ENCODE results near the gene PSD2.
A peak's percentile ranks its signal among the peaks of the same experiment; 100 is the strongest.

PSD2 gene

DNA sequence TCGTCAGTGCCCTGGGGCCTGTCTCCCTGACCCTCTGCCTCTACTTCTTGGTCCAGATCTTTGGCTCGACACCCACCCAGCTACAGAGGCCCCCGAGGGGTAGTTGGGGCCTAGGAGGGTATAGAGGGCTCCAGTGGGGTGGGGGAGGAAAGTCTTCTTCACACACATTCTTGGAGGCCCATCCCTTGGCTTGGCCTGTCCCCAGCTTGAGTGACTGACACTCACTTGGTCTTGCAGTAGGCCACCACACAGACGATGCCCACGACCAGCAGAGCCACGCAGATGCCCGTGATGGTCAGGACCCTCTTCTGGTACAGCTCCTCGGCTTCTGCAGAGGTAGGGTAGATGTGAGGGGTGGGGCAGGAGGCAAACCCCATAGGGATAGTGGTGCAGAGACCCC is 59.8 kb downstream of the PSD2 start:
- in situ Hi-C loops (cut with HindIII; ENCODE audit: low pct_unique_long_range_greater_than_20kb, low sequenced_read_pairs): no loop called here
- no peak for TF ChIP-seq JUND (IDR thresholded peaks at IDR 0.05; ENCODE audit: low read depth)
- no peak for DNase-seq (ENCODE audit: low read depth in 1 of 2, low spot score in 1 of 2)

DNA sequence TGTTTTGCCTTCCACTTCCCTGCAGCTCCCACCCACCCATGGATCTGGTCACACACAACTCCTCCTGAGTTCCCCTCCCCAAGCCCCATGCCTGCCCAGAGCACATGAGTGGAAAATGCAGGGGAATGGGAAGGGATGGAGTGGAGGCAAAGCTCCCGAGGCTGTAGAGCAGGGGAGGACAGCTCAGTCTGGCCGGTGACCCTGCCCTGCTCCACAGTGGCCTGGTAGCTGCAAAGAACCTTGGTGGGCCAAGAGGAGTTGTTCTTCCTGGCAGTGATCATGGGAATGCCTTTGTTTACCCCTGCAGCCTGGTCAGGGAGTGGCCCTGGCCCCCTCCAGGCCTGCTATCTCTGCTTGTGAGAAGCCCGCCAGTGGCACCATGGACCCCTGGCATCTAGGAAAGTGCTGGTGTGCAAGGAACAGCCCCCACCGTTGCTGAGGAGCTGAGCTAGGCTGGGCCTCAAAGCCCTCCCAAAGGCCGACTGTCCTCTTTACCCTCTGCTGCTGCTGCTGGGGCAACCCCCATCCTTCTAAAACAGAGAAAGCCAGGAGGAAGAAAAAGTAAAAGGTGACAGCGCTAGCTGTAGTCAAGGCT is 60.4 kb downstream of the PSD2 start:
- in situ Hi-C loops (cut with HindIII; ENCODE audit: low pct_unique_long_range_greater_than_20kb, low sequenced_read_pairs): no loop called here
- no peak for TF ChIP-seq JUND (IDR thresholded peaks at IDR 0.05; ENCODE audit: low read depth)
- DNase-seq (ENCODE audit: low read depth in 1 of 2, low spot score in 1 of 2): no peak

DNA sequence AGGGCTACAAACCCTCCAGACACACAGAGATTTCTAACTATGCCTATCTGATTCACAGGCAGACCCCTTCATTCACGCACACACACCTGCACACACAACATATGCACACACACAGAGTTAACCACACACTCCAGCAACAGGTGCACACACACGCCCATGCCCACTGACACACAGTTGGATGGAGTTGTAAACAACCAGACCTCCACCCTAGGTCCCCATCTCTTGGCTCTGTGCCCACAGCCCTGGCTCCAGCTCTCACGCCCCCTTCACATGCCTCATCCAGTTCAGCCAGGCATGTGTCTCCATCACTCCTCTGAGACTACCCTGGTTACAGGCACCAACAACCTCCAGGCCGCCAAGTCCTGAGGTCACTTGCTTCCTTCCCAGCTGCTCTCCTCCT is 61.1 kb downstream of the PSD2 start:
- in situ Hi-C loops (cut with HindIII; ENCODE audit: low pct_unique_long_range_greater_than_20kb, low sequenced_read_pairs): no loop called here
- TF ChIP-seq JUND (IDR thresholded peaks at IDR 0.05; ENCODE audit: low read depth): no peak
- no peak for DNase-seq (ENCODE audit: low read depth in 1 of 2, low spot score in 1 of 2)

DNA sequence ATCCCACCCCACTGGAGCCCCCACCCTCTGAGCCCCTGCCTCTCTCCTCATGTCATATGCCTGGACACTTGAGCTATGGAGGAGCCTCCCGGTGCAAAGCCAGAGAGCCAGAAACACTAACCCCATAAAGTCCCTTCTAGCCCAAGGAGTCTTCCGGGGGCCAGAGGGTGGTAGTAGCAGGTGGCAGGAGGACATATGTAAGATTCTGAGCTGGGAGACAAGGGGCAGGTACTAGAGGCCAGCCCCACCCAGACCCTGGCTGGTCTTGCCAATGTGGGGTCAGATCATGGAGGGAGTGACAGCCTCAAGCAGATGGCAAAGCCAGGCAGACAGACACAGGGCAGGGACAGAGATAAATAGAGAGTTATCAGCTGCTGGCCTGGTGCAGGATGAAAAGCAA is 63.4 kb downstream of the PSD2 start:
- no peak for TF ChIP-seq JUND (IDR thresholded peaks at IDR 0.05; ENCODE audit: low read depth)
- in situ Hi-C loops (cut with HindIII; ENCODE audit: low pct_unique_long_range_greater_than_20kb, low sequenced_read_pairs): no loop called here
- DNase-seq (ENCODE audit: low read depth in 1 of 2, low spot score in 1 of 2): no peak

DNA sequence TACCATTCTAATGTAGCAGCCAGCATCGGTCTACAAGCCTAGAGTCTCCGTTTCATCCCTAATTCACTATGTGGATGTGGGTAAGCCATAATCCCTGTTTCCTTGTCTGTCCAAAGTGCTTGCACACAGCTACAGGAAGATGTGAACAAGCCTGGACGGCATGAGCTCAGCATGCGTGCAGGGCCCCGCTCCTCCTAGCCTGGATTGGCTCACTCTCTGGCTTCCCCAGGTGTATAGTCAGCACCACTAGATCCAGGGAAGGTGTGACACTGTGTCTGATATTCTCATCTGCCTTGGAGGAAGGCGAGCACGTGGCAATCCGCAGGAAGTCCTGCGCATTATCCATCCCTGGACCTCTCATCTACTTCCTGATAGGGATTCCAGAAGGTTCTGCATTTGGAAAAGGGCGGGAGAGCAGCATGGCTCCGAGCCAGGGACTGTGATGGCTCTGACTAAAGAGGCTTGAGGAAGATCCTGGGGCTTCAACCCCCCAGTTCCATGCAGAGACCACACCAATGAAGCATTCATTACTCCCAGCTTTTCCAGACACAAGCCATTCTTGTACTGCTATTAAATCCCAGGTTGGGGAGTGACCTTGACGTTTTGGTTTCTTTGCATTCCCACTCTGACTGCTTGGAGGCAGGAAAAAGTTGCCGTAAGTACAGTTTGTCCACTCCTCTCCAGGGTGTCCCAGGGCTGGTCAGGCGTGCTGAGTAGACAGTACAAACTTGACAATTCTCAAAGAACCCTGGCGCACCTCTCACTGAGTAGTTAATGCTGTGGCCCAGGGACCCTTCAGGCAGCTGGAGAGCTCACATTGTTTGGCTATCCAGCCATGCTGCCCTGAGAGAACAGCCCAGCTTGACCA is 65.6 kb downstream of the PSD2 start:
- no peak for TF ChIP-seq JUND (IDR thresholded peaks at IDR 0.05; ENCODE audit: low read depth)
- in situ Hi-C loops (cut with HindIII; ENCODE audit: low pct_unique_long_range_greater_than_20kb, low sequenced_read_pairs): no loop called here
- DNase-seq (ENCODE audit: low read depth in 1 of 2, low spot score in 1 of 2): no peak

DNA sequence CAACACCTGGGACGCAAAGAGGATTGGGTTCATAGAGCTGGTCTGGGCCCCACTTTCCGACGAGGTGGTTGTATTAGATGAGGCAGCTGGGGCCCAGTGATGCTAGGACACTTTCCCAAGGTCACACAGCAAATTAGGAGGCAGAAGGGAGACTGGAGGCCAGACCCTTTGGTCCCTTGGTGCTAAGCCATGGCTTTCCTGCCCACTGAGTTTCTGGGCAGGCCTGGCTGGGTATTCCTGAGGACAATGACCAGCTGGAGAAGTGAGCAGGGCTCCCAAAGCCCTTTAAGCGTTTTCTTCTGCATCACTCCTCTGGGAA is 66.2 kb downstream of the PSD2 start:
- DNase-seq (ENCODE audit: low read depth in 1 of 2, low spot score in 1 of 2): no peak
- in situ Hi-C loops (cut with HindIII; ENCODE audit: low pct_unique_long_range_greater_than_20kb, low sequenced_read_pairs): no loop called here
- no peak for TF ChIP-seq JUND (IDR thresholded peaks at IDR 0.05; ENCODE audit: low read depth)

DNA sequence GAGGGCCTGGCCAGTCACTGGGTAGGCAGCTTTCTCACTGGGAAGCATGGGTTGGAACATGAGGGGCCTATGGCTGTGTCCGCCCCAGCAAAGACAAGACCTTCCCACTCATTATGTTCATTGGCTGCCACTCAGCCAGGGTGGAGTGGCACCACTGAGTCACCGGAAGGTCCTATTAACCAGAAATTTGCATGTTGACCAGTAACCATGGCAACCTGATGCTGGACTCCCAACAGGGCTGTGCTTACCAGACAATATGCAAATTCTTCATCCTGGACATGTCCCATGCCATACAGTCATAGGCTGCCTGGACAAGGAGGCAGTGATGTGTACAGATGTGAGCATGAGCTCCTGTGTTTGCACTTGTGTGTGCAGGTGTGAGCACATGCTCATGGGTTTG is 66.7 kb downstream of the PSD2 start:
- TF ChIP-seq JUND (IDR thresholded peaks at IDR 0.05; ENCODE audit: low read depth): no peak
- in situ Hi-C loops (cut with HindIII; ENCODE audit: low pct_unique_long_range_greater_than_20kb, low sequenced_read_pairs): no loop called here
- peak in 1 of 2 experiments; percentile 6 for DNase-seq (ENCODE audit: low read depth in 1 of 2, low spot score in 1 of 2)

DNA sequence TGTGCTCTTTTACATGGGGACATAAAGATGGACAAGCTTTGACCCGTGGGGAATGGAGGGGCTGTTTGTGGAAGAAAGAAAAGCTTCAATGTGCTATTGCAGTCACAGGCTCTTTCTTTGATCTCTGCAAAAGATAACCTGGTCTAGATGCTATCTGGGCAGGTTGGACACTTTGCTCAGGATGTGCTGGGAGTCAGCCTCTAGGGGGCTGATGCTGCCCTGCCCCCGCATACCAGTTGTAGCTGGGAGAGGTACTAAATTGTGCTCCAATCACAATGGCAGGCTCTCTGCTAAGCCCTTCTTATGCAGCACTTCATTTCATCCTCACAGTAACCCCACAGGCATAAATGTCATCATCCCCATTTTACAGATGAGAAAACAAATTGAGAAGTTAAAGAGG is 67.2 kb downstream of the PSD2 start:
- TF ChIP-seq JUND (IDR thresholded peaks at IDR 0.05; ENCODE audit: low read depth): no peak
- in situ Hi-C loops (cut with HindIII; ENCODE audit: low pct_unique_long_range_greater_than_20kb, low sequenced_read_pairs): no loop called here
- no peak for DNase-seq (ENCODE audit: low read depth in 1 of 2, low spot score in 1 of 2)

DNA sequence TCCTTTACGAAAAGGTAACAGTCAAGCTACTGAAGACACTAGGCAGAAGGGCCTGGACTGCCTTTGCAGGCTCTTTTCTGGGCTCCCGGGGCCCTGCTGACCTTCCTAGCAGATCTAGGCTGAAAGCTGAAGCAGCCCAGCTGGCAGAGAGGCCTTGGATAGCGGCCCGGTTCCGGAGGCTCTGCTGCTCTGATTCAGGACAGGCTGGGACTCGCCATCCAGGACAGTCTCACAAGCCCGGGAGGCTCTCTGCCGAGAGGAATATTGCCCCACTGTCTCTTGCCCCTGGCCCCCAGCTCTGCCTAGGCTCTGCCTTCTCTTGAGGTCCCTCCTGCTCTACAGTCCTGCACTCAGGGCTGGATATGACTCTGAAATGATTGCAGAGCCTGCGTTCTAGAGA is 67.8 kb downstream of the PSD2 start:
- no peak for DNase-seq (ENCODE audit: low read depth in 1 of 2, low spot score in 1 of 2)
- no peak for TF ChIP-seq JUND (IDR thresholded peaks at IDR 0.05; ENCODE audit: low read depth)
- in situ Hi-C loops (cut with HindIII; ENCODE audit: low pct_unique_long_range_greater_than_20kb, low sequenced_read_pairs): no loop called here

DNA sequence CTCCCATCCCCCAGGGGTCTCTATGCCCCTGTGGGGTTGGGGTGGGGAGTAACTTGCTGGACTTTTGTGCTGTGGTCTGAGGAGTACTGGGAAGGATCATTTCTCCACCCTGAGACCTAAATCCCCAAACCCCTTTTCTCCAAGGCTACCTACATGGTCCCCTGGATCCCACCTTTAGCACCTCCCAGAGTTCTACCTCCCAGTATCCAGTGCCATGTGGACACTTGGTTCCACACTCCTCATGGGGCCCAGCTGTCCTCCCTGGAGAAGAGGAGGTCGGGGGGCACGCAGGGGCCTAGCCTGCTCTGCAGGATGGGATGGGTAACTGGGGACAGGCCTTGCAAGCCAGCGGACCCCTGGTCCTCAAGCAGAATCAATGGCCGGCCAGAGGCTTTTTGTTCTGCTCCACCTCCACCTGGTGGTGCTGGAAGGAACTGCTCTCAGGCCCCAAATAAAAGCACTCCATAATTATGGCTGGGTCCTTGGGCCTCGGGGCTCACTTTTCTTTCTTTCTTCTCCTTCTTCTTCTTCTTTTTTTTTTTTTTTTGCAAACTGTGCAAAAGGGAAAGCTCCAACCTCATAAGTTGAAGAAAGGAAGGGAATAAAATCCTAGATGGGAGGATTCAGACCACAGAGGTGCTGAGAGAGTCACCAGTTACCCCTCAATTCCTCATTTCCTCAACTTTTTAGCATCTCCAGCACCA is 68.4 kb downstream of the PSD2 start:
- in situ Hi-C loops (cut with HindIII; ENCODE audit: low pct_unique_long_range_greater_than_20kb, low sequenced_read_pairs): no loop called here
- peak; percentile 66 to 74 for DNase-seq (ENCODE audit: low read depth in 1 of 2, low spot score in 1 of 2)
- TF ChIP-seq JUND (IDR thresholded peaks at IDR 0.05; ENCODE audit: low read depth): no peak

DNA sequence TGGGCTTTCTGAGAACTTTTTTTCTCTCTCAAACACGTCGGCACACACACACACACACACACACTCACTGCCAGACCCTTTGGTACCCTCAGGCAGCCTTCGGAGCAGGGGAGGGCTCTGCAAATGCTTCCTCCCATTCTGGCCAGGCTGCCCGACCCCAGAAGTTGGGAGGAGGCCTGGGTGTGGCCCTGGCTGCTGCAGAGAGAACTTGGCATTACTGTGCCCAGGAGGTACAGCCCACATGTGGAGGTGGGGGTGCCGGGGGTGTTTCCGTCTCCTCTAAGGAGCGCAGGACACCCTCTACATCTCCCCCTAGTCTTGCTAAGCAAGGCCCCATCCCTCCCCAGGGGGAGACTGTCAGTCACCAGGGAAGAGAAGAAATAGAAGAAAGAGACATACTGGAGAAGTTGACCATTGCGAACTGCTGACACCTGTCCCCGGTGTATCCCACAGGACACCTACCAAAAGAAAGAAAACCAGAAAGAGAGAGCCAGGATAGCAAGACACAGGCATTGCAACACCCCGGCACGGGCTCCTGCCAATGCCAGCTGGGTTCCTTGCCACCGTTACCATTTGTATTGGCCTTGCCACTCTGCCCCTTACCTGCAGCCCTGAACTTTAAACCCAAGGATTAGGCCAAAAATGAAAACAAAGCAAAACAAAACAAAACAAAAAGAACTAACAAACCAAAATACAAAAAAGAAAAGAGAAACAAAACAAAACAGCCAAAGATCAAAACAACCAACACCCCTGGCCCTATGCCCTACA is 69.3 kb downstream of the PSD2 start:
- no peak for TF ChIP-seq JUND (IDR thresholded peaks at IDR 0.05; ENCODE audit: low read depth)
- in situ Hi-C loops (cut with HindIII; ENCODE audit: low pct_unique_long_range_greater_than_20kb, low sequenced_read_pairs): no loop called here
- DNase-seq (ENCODE audit: low read depth in 1 of 2, low spot score in 1 of 2): no peak

DNA sequence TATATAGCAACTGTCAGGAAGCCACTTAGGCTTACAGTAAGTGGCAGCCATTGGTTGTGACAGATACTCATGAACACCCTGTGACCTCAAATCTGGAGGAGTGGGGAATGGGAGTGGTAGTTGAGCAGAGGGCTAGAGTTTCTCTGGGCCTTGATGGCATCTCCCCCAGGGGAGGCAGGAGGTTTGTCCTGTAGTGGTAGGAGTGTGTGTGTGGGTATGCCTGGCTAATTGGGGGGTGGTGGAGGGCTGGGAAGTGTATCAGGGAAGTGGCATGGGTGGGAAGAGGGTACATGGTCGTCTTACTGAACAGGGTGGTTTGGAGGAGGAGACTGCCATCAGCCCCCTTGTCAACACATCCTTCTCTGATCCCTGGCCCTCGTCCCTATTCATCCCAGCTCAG is 71.5 kb downstream of the PSD2 start:
- no peak for TF ChIP-seq JUND (IDR thresholded peaks at IDR 0.05; ENCODE audit: low read depth)
- in situ Hi-C loops (cut with HindIII; ENCODE audit: low pct_unique_long_range_greater_than_20kb, low sequenced_read_pairs): no loop called here
- no peak for DNase-seq (ENCODE audit: low read depth in 1 of 2, low spot score in 1 of 2)

DNA sequence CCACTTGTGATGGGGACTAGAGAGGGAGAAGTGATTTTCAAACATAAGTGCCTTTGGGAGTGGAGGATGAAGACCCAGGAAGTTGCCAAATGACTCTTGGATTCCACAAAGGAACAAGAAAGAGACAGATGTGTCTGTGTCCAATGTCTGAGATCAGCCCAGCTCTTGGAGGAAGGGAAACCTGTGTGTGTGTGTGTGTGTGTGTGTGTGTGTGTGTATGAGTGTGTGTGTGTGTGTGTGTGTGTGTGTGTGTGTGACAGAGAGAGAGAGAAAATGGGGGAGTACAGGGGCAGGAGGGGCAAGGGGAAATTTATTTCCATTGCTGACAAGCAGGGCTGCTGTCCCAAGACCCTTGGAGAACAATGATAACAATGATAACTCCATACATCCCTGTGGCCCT is 72.0 kb downstream of the PSD2 start:
- no peak for TF ChIP-seq JUND (IDR thresholded peaks at IDR 0.05; ENCODE audit: low read depth)
- DNase-seq (ENCODE audit: low read depth in 1 of 2, low spot score in 1 of 2): no peak
- in situ Hi-C loops (cut with HindIII; ENCODE audit: low pct_unique_long_range_greater_than_20kb, low sequenced_read_pairs): no loop called here

All from T47D (cell line).